ENCODE measurements around the gene CDKN2C.
"Not testable (repeated sequence)": the region's sequence is repeated elsewhere in the genome, so short reads cannot be mapped to it uniquely, and the experiment has no call there.

CDKN2C gene

GRCh38 chr1:50981741-50982140 lies 11.7 kb downstream of the CDKN2C start:
- DNase-seq = peak; percentile 86

- peak; percentile 80 for DNase-seq
These were observed 12.6 kb downstream of the CDKN2C start for GRCh38 chr1:50982611-50983010.

- peak; percentile 70 for DNase-seq
These were observed 13.3 kb downstream of the CDKN2C start for GRCh38 chr1:50983219-50983802.

GRCh38 chr1:50985094-50985493 lies 15.0 kb downstream of the CDKN2C start:
- peak; percentile 13 for DNase-seq

- DNase-seq = no peak
These were observed 16.6 kb downstream of the CDKN2C start for GRCh38 chr1:50986653-50987052.

- no peak for DNase-seq
These were observed 19.6 kb downstream of the CDKN2C start for GRCh38 chr1:50989694-50990093.

- no peak for DNase-seq
These were observed 22.7 kb downstream of the CDKN2C start for GRCh38 chr1:50992532-50993318.

GRCh38 chr1:50993645-50994044 lies 23.6 kb downstream of the CDKN2C start:
- DNase-seq = no peak

- DNase-seq = no peak
These were observed 25.0 kb downstream of the CDKN2C start for GRCh38 chr1:50994997-50995396.

GRCh38 chr1:50995651-50996050 lies 25.6 kb downstream of the CDKN2C start:
- no peak for DNase-seq

- no peak for DNase-seq
These were observed 26.0 kb downstream of the CDKN2C start for GRCh38 chr1:50996083-50996482.

GRCh38 chr1:50999375-50999774 lies 29.3 kb downstream of the CDKN2C start:
- not testable (repeated sequence) for DNase-seq

GRCh38 chr1:51000160-51000559 lies 30.1 kb downstream of the CDKN2C start:
- no peak for DNase-seq

GRCh38 chr1:51000651-51001050 lies 30.6 kb downstream of the CDKN2C start:
- DNase-seq = no peak

GRCh38 chr1:51002516-51002915 lies 32.5 kb downstream of the CDKN2C start:
- DNase-seq = no peak

GRCh38 chr1:51005549-51005948 lies 35.5 kb downstream of the CDKN2C start:
- DNase-seq = not testable (repeated sequence)

GRCh38 chr1:51009381-51009780 lies 39.3 kb downstream of the CDKN2C start:
- DNase-seq = no peak

- no peak for DNase-seq
These were observed 44.8 kb downstream of the CDKN2C start for GRCh38 chr1:51014878-51015277.

GRCh38 chr1:51019811-51020210 lies 49.8 kb downstream of the CDKN2C start:
- DNase-seq = no peak

Measured in NCI-H1694 treated with DMSO at 0.1 percent for 48 hours (cell line).